HG02943 (cell line): ENCODE results near the gene CHML.
A peak's percentile ranks its signal among the peaks of the same experiment; 100 is the strongest.

ENCODE experiments used
- ATAC-seq: cut with Tn5 transposase; IDR thresholded peaks from one replicate; pipeline ENCODE4 v1.9.1; 2021; ENCODE audit warnings: mild to moderate bottlenecking, low read depth, moderate library complexity; ENCODE audit not compliant: unreplicated experiment

Gene CHML

GRCh38 chr1:241648159-241648558 is 8.0 kb upstream of the CHML start:
- no peak for ATAC-seq

- ATAC-seq, result no peak
These were observed 7.5 kb upstream of the CHML start for GRCh38 chr1:241647658-241648057.

GRCh38 chr1:241646201-241646600 is 6.0 kb upstream of the CHML start:
- ATAC-seq, result no peak

GRCh38 chr1:241645199-241645598 is 5.0 kb upstream of the CHML start:
- no peak for ATAC-seq

- ATAC-seq, result no peak
These were observed 4.1 kb upstream of the CHML start for GRCh38 chr1:241644259-241644658.

- no peak for ATAC-seq
These were observed 2.4 kb upstream of the CHML start for GRCh38 chr1:241642593-241642944.

- ATAC-seq, result no peak
These were observed 1.8 kb upstream of the CHML start for GRCh38 chr1:241641773-241642592.

GRCh38 chr1:241640867-241641622 is 876 bp upstream of the CHML start:
- ATAC-seq, result no peak

GRCh38 chr1:241639623-241640148 is 483 bp downstream of the CHML start:
- ATAC-seq, result peak; percentile 56

GRCh38 chr1:241638909-241639622 is 1.1 kb downstream of the CHML start:
- ATAC-seq, result no peak

- ATAC-seq, result no peak
These were observed 2.0 kb downstream of the CHML start for GRCh38 chr1:241638099-241638682.

GRCh38 chr1:241637604-241638003 is 2.6 kb downstream of the CHML start:
- no peak for ATAC-seq

GRCh38 chr1:241637046-241637590 is 3.1 kb downstream of the CHML start:
- no peak for ATAC-seq

- no peak for ATAC-seq
These were observed 3.9 kb downstream of the CHML start for GRCh38 chr1:241636291-241636690.

- ATAC-seq, result no peak
These were observed 4.5 kb downstream of the CHML start for GRCh38 chr1:241635556-241636152.

GRCh38 chr1:241632987-241633386 is 7.2 kb downstream of the CHML start:
- no peak for ATAC-seq

GRCh38 chr1:241631674-241632073 is 8.5 kb downstream of the CHML start:
- ATAC-seq, result no peak

- no peak for ATAC-seq
These were observed 9.3 kb downstream of the CHML start for GRCh38 chr1:241630899-241631298.

GRCh38 chr1:241630476-241630875 is 9.7 kb downstream of the CHML start:
- no peak for ATAC-seq

GRCh38 chr1:241630005-241630404 is 10.2 kb downstream of the CHML start:
- ATAC-seq, result no peak
